NT2/D1 (cell line): ENCODE data around the gene GALNT6.

Source experiments
- SUZ12 ChIP-seq: IDR thresholded peaks from 2 replicates; pipeline ENCODE4 v1.6.1; 2011; ENCODE audit not compliant: insufficient read length, insufficient read depth; ENCODE audit errors: extremely low read depth
- YY1 ChIP-seq: IDR thresholded peaks from 2 replicates; pipeline ENCODE4 v1.6.1; 2011; ENCODE audit not compliant: insufficient read length, insufficient read depth
- ZNF274 ChIP-seq: IDR thresholded peaks from 2 replicates; pipeline ENCODE4 v1.6.1; 2011; ENCODE audit warnings: mild to moderate bottlenecking, low read depth, low read length

DNA sequence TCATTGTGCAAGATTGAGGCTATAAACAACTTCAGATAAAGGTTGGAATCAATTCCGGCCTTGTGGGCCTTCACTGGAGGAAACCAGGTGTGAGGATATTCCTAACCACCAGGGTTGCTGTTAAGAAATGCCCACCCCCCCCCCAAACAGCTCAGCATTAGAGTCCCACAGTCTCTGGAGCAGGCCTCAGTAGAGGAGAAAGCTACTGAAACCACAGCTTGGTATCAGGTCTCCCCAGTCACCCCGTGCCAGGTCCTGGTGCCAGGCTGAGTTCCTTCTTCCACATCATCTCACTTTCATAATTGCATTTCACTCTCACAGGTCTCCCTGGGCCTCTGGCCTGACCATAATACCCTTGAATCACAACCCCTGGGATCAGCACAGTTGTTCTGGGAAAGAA lies 12.5 kb downstream of the GALNT6 start:
- no peak for TF ChIP-seq YY1
- TF ChIP-seq ZNF274, result no peak
- TF ChIP-seq SUZ12, result no peak
